SU-DHL-6 (cell line): ENCODE measurements around the gene ITSN1.

Experiments
- H2AFZ ChIP-seq: fragments of 200-600 bp; sonication (generic); 2 replicates; pipeline ENCODE4 v1.6.1; 2014; ENCODE audit warnings: low read depth, mild to moderate bottlenecking, moderate library complexity, mixed read lengths, antibody characterized with exemption, low read length; ENCODE audit not compliant: severe bottlenecking
- H3F3A ChIP-seq: fragments of 200-600 bp; shearing (Covaris generic); 2 replicates; pipeline ENCODE4 v1.6.0; 2016; ENCODE audit warnings: antibody characterized with exemption, mild to moderate bottlenecking; ENCODE audit not compliant: insufficient read depth
- H3K27ac ChIP-seq: fragments of 200-600 bp; sonication (generic); 2 replicates; pipeline ENCODE4 v1.5.1; 2016; ENCODE audit warnings: low read depth, mild to moderate bottlenecking, low read length, moderate library complexity, mixed read lengths
- H3K27me3 ChIP-seq: fragments of 200-600 bp; sonication (generic), shearing (Covaris generic); 2 replicates; pipeline ENCODE4 v1.6.0; 2014; ENCODE audit warnings: mild to moderate bottlenecking, low read length
- H3K36me3 ChIP-seq: fragments of 200-600 bp; sonication (generic); 2 replicates; pipeline ENCODE4 v1.6.1; 2014; ENCODE audit warnings: mild to moderate bottlenecking, low read length, mixed read lengths
- H3K4me2 ChIP-seq: fragments of 300-600, 200-600 bp; shearing (Covaris generic), sonication (generic); 2 replicates; pipeline ENCODE4 v1.6.0; 2014; ENCODE audit warnings: low read length, low read depth, mild to moderate bottlenecking; ENCODE audit not compliant: poor library complexity, severe bottlenecking
- H3K4me3 ChIP-seq: fragments of 200-600 bp; sonication (generic); 2 replicates; pipeline ENCODE4 v1.5.1; 2014; ENCODE audit warnings: antibody characterized with exemption, low read length, mild to moderate bottlenecking, mixed read lengths; ENCODE audit not compliant: insufficient read depth, poor library complexity, severe bottlenecking
- H3K79me2 ChIP-seq: fragments of 200-600 bp; sonication (generic); 2 replicates; pipeline ENCODE4 v1.6.1; 2014; ENCODE audit warnings: mild to moderate bottlenecking, low read length, moderate library complexity; ENCODE audit not compliant: insufficient read depth
- H3K9ac ChIP-seq: fragments of 200-600 bp; sonication (generic); 2 replicates; pipeline ENCODE4 v1.7.0; 2014; ENCODE audit warnings: mild to moderate bottlenecking, low read length
- H3K9me2 ChIP-seq: fragments of 200-600 bp; sonication (generic); replicated peaks from 2 replicates; pipeline ENCODE4 v1.6.1; 2014; ENCODE audit warnings: low read length; ENCODE audit not compliant: insufficient read depth
- H3K9me3 ChIP-seq: fragments of 200-600 bp; sonication (generic); 2 replicates; pipeline ENCODE4 v1.6.1; 2014; ENCODE audit warnings: low read length, mixed read lengths; ENCODE audit not compliant: insufficient read depth
- H4K20me1 ChIP-seq: fragments of 200-600 bp; sonication (generic); 2 replicates; pipeline ENCODE4 v1.6.1; 2014; ENCODE audit warnings: low read depth, mild to moderate bottlenecking, antibody characterized with exemption, low read length, moderate library complexity, mixed read lengths
- EZH2phosphoT487 ChIP-seq: fragments of 200-600 bp; sonication (generic), shearing (Covaris generic); conservative IDR thresholded peaks from 2 replicates; pipeline ENCODE4 v1.6.1; 2018; ENCODE audit warnings: mild to moderate bottlenecking, antibody characterized with exemption, low read length, moderate library complexity, mixed read lengths
- TF ChIP-seq, protein P1 (sequence below): fragments of 200-600 bp; sonication (generic); IDR thresholded peaks from one replicate; pipeline ENCODE4 v1.5.1; 2017; ENCODE audit warnings: antibody characterized with exemption, mild to moderate bottlenecking, low read length, moderate library complexity; ENCODE audit not compliant: insufficient read depth, poor library complexity, severe bottlenecking

Gene ITSN1

DNA sequence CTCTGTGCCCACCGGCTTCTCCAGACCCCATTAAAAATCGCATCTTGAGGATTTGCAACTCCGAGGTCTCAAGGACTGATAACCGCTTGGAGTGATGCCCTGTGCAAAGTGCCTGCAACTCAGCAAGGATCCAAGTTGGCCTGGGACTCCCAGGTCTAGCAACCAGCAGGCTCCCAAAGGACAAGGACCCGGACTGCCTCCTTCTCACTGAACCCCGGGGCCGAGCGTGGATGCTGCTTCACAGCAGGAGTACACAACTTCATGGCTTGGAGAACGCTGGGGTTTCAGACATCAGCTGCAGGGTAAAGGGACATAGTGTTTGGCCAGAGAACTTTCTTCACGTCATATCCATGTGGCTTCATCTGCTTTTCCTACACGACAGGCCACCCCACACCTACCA, 208.1 kb downstream of the ITSN1 start:
- Histone ChIP-seq H3F3A (no peaks in the 10 kb centered on the region), H3K36me3 (no peaks in the 10 kb centered on the region), H3K4me2 (no peak overlapping the region), H3K79me2 (no peaks in the 10 kb centered on the region), H4K20me1 (no peaks in the 10 kb centered on the region), H3K9me3 (no peaks in the 10 kb centered on the region), H3K4me3 (no peak overlapping the region), H3K9ac (no peak overlapping the region), H3K9me2 (no peaks in the 10 kb centered on the region), H3K27ac (no peak overlapping the region), H2AFZ (no peak overlapping the region), H3K27me3 (no peaks in the 10 kb centered on the region)
- TF ChIP-seq, protein P1, sequence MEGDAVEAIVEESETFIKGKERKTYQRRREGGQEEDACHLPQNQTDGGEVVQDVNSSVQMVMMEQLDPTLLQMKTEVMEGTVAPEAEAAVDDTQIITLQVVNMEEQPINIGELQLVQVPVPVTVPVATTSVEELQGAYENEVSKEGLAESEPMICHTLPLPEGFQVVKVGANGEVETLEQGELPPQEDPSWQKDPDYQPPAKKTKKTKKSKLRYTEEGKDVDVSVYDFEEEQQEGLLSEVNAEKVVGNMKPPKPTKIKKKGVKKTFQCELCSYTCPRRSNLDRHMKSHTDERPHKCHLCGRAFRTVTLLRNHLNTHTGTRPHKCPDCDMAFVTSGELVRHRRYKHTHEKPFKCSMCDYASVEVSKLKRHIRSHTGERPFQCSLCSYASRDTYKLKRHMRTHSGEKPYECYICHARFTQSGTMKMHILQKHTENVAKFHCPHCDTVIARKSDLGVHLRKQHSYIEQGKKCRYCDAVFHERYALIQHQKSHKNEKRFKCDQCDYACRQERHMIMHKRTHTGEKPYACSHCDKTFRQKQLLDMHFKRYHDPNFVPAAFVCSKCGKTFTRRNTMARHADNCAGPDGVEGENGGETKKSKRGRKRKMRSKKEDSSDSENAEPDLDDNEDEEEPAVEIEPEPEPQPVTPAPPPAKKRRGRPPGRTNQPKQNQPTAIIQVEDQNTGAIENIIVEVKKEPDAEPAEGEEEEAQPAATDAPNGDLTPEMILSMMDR, result no peak
- TF ChIP-seq EZH2phosphoT487, result no peak

- Histone ChIP-seq H3K79me2 (no peaks in the 10 kb centered on the region), H3K9ac (no peak overlapping the region), H3K4me2 (no peak overlapping the region), H3K9me2 (no peaks in the 10 kb centered on the region), H3K9me3 (no peaks in the 10 kb centered on the region), H2AFZ (no peak overlapping the region), H3K27ac (no peak overlapping the region), H3K36me3 (no peaks in the 10 kb centered on the region), H3K27me3 (no peaks in the 10 kb centered on the region), H3F3A (no peaks in the 10 kb centered on the region), H4K20me1 (no peaks in the 10 kb centered on the region), H3K4me3 (no peak overlapping the region)
- no peak for TF ChIP-seq EZH2phosphoT487
- TF ChIP-seq, protein P1, result no peak
Measured at GRCh38 chr21:33850985-33851384, 208.7 kb downstream of the ITSN1 start.

GRCh38 chr21:33852485-33852884, 210.2 kb downstream of the ITSN1 start:
- Histone ChIP-seq H3K9me3 (no peaks in the 10 kb centered on the region), H4K20me1 (no peaks in the 10 kb centered on the region), H3K27ac (no peak overlapping the region), H3K4me2 (no peak overlapping the region), H3K4me3 (no peak overlapping the region), H2AFZ (no peak overlapping the region), H3K9ac (no peak overlapping the region), H3K36me3 (no peaks in the 10 kb centered on the region), H3K9me2 (no peaks in the 10 kb centered on the region), H3K27me3 (no peaks in the 10 kb centered on the region), H3K79me2 (no peaks in the 10 kb centered on the region), H3F3A (no peaks in the 10 kb centered on the region)
- TF ChIP-seq, protein P1, result no peak
- no peak for TF ChIP-seq EZH2phosphoT487
